WTC11 (cell line): ENCODE data around the gene CDH2. TPM values are rescaled to one million over a fixed set of nuclear protein-coding genes. Genes with fewer than 3 reads are reported as not detected.

Experiments
- ATAC-seq: fragments of 200-7000 bp; cut with Tn5 transposase; 2 replicates; pipeline ENCODE4 v1.10.0; 2021; ENCODE audit warnings: mild to moderate bottlenecking, moderate library complexity
- CTCF ChIA-PET: fragments of 300-600 bp; sonication (Branson Sonifier 250); formaldehyde crosslinking; loops from one replicate; lab custom pipeline; 2021; ENCODE audit warnings: antibody characterized with exemption; lab: Charles Lee
- POLR2A ChIA-PET: fragments of 350-600 bp; sonication (Branson Sonifier 250); formaldehyde crosslinking; loops from one replicate; lab custom pipeline; 2021; ENCODE audit warnings: antibody characterized with exemption; lab: Charles Lee
- DNase-seq: peaks from one replicate; pipeline ENCODE4 v3.0.0; 2021; ENCODE audit warnings: low spot score
- H3K27ac Mint-ChIP-seq: 2 replicates; pipeline ENCODE4 v1.8.0; 2021; ENCODE audit warnings: mixed read lengths
- H3K27me3 Mint-ChIP-seq: 2 replicates; pipeline ENCODE4 v1.8.0; 2021; ENCODE audit warnings: low read depth, mild to moderate bottlenecking, moderate library complexity, mixed read lengths
- H3K36me3 Mint-ChIP-seq: 2 replicates; pipeline ENCODE4 v1.8.0; 2021; ENCODE audit warnings: mixed read lengths
- H3K4me1 Mint-ChIP-seq: 2 replicates; pipeline ENCODE4 v1.8.0; 2022; ENCODE audit warnings: mixed read lengths
- H3K4me3 Mint-ChIP-seq: 2 replicates; pipeline ENCODE4 v1.8.0; 2021; ENCODE audit warnings: mild to moderate bottlenecking, moderate library complexity, mixed read lengths
- H3K9me3 Mint-ChIP-seq: 2 replicates; pipeline ENCODE4 v1.8.0; 2021; ENCODE audit warnings: mixed read lengths
- ATF1 ChIP-seq: sonication (generic); formaldehyde crosslinking; IDR thresholded peaks from 2 replicates; pipeline ENCODE4 v1.8.1; 2023; ENCODE audit warnings: mild to moderate bottlenecking, moderate library complexity, missing genetic modification reagents
- CBFB ChIP-seq: sonication (generic); formaldehyde crosslinking; IDR thresholded peaks from 2 replicates; pipeline ENCODE4 v1.8.1; 2022; ENCODE audit warnings: mild to moderate bottlenecking, low read depth, missing genetic modification reagents
- FOXP1 ChIP-seq: sonication (generic); formaldehyde crosslinking; IDR thresholded peaks from 2 replicates; pipeline ENCODE4 v1.8.0; 2022; ENCODE audit warnings: missing genetic modification reagents, mild to moderate bottlenecking, moderate library complexity, borderline replicate concordance
- HMGA2 ChIP-seq: fragments of 250-450 bp; sonication (Bioruptor Pico); IDR thresholded peaks from 2 replicates; pipeline ENCODE4 v1.4.0; 2021; ENCODE audit warnings: mild to moderate bottlenecking, moderate library complexity
- MYBL2 ChIP-seq: sonication (generic); formaldehyde crosslinking; IDR thresholded peaks from 2 replicates; pipeline ENCODE4 v1.8.1; 2023; ENCODE audit warnings: mild to moderate bottlenecking, moderate library complexity, missing genetic modification reagents
- NR2C2 ChIP-seq: sonication (generic); formaldehyde crosslinking; IDR thresholded peaks from 2 replicates; pipeline ENCODE4 v1.8.0; 2022; ENCODE audit warnings: mild to moderate bottlenecking, missing genetic modification reagents
- NR3C1 ChIP-seq: sonication (generic); formaldehyde crosslinking; conservative IDR thresholded peaks from 2 replicates; pipeline ENCODE4 v1.8.1; 2023; ENCODE audit warnings: low read depth, mild to moderate bottlenecking, missing genetic modification reagents
- SP1 ChIP-seq: sonication (generic); formaldehyde crosslinking; conservative IDR thresholded peaks from 2 replicates; pipeline ENCODE4 v1.8.1; 2022; ENCODE audit warnings: missing genetic modification reagents
- TEAD4 ChIP-seq: sonication (generic); formaldehyde crosslinking; IDR thresholded peaks from 2 replicates; pipeline ENCODE4 v1.8.0; 2022; ENCODE audit warnings: mild to moderate bottlenecking, missing genetic modification reagents
- TP53 ChIP-seq: sonication (generic); formaldehyde crosslinking; IDR thresholded peaks from 2 replicates; pipeline ENCODE4 v1.8.1; 2023; ENCODE audit warnings: mild to moderate bottlenecking, missing genetic modification reagents
- ZNF423 ChIP-seq: fragments of 250-450 bp; sonication (Bioruptor Pico); IDR thresholded peaks from 2 replicates; pipeline ENCODE4 v2.1.2; 2022; ENCODE audit warnings: mild to moderate bottlenecking, moderate library complexity
- total RNA-seq: library from RNA; stranded (reverse); gene quantifications from 3 replicates; pipeline ENCODE4 v1.2.3, GENCODE V29; 2021
- TF ChIP-seq, protein P1 (sequence below): fragments of 200-600 bp; IDR thresholded peaks from 2 replicates; pipeline ENCODE4 v1.8.0; 2022; ENCODE audit warnings: antibody characterized with exemption
- TF ChIP-seq, protein P2 (sequence below): sonication (generic); formaldehyde crosslinking; IDR thresholded peaks from 2 replicates; pipeline ENCODE4 v1.8.1; 2023; ENCODE audit warnings: mild to moderate bottlenecking, missing genetic modification reagents, borderline replicate concordance
- TF ChIP-seq, protein P3 (sequence below): sonication (generic); formaldehyde crosslinking; IDR thresholded peaks from 2 replicates; pipeline ENCODE4 v1.8.1; 2023; ENCODE audit warnings: mild to moderate bottlenecking, missing genetic modification reagents
- TF ChIP-seq, protein P4 (sequence below): fragments of 250-450 bp; sonication (Bioruptor Pico); IDR thresholded peaks from 2 replicates; pipeline ENCODE4 v1.9.0; 2021; ENCODE audit warnings: mild to moderate bottlenecking, borderline replicate concordance
- TF ChIP-seq, protein P5 (sequence below): sonication (generic); formaldehyde crosslinking; IDR thresholded peaks from 2 replicates; pipeline ENCODE4 v1.8.1; 2022; ENCODE audit warnings: missing genetic modification reagents, borderline replicate concordance

CDH2 gene
- total RNA-seq, 1 experiment from 2014 or later, result 17.3 TPM

DNA sequence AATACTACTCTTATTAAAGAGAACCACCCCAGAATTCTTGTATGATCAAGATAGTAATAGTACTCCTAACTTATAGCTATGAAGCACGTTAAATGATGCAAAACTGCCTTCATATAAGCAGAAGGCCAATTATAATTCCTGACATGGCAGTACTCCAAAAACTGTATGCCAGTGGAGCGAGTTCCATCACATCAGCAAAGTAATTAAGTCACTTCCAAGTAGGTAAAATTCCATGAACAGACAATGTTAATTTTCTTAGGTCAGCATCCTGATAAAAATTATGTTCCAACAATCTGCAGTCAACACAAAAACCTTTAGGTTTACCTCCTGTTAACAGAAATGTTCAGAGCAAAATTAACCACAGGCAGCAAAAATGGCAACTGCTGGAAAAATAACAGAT is 136.7 kb downstream of the CDH2 start (continued):
- TF ChIP-seq, protein P1, sequence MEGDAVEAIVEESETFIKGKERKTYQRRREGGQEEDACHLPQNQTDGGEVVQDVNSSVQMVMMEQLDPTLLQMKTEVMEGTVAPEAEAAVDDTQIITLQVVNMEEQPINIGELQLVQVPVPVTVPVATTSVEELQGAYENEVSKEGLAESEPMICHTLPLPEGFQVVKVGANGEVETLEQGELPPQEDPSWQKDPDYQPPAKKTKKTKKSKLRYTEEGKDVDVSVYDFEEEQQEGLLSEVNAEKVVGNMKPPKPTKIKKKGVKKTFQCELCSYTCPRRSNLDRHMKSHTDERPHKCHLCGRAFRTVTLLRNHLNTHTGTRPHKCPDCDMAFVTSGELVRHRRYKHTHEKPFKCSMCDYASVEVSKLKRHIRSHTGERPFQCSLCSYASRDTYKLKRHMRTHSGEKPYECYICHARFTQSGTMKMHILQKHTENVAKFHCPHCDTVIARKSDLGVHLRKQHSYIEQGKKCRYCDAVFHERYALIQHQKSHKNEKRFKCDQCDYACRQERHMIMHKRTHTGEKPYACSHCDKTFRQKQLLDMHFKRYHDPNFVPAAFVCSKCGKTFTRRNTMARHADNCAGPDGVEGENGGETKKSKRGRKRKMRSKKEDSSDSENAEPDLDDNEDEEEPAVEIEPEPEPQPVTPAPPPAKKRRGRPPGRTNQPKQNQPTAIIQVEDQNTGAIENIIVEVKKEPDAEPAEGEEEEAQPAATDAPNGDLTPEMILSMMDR, result no peak
- TF ChIP-seq CBFB (no peak), NR3C1 (CRISPR knock-in tag) (no peak), MYBL2 (no peak), ATF1 (CRISPR knock-in tag) (no peak)
- TF ChIP-seq, protein P2, sequence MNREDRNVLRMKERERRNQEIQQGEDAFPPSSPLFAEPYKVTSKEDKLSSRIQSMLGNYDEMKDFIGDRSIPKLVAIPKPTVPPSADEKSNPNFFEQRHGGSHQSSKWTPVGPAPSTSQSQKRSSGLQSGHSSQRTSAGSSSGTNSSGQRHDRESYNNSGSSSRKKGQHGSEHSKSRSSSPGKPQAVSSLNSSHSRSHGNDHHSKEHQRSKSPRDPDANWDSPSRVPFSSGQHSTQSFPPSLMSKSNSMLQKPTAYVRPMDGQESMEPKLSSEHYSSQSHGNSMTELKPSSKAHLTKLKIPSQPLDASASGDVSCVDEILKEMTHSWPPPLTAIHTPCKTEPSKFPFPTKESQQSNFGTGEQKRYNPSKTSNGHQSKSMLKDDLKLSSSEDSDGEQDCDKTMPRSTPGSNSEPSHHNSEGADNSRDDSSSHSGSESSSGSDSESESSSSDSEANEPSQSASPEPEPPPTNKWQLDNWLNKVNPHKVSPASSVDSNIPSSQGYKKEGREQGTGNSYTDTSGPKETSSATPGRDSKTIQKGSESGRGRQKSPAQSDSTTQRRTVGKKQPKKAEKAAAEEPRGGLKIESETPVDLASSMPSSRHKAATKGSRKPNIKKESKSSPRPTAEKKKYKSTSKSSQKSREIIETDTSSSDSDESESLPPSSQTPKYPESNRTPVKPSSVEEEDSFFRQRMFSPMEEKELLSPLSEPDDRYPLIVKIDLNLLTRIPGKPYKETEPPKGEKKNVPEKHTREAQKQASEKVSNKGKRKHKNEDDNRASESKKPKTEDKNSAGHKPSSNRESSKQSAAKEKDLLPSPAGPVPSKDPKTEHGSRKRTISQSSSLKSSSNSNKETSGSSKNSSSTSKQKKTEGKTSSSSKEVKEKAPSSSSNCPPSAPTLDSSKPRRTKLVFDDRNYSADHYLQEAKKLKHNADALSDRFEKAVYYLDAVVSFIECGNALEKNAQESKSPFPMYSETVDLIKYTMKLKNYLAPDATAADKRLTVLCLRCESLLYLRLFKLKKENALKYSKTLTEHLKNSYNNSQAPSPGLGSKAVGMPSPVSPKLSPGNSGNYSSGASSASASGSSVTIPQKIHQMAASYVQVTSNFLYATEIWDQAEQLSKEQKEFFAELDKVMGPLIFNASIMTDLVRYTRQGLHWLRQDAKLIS (CRISPR knock-in tag), result no peak
- TF ChIP-seq, protein P3, sequence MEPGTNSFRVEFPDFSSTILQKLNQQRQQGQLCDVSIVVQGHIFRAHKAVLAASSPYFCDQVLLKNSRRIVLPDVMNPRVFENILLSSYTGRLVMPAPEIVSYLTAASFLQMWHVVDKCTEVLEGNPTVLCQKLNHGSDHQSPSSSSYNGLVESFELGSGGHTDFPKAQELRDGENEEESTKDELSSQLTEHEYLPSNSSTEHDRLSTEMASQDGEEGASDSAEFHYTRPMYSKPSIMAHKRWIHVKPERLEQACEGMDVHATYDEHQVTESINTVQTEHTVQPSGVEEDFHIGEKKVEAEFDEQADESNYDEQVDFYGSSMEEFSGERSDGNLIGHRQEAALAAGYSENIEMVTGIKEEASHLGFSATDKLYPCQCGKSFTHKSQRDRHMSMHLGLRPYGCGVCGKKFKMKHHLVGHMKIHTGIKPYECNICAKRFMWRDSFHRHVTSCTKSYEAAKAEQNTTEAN, result no peak
- TF ChIP-seq, protein P4, sequence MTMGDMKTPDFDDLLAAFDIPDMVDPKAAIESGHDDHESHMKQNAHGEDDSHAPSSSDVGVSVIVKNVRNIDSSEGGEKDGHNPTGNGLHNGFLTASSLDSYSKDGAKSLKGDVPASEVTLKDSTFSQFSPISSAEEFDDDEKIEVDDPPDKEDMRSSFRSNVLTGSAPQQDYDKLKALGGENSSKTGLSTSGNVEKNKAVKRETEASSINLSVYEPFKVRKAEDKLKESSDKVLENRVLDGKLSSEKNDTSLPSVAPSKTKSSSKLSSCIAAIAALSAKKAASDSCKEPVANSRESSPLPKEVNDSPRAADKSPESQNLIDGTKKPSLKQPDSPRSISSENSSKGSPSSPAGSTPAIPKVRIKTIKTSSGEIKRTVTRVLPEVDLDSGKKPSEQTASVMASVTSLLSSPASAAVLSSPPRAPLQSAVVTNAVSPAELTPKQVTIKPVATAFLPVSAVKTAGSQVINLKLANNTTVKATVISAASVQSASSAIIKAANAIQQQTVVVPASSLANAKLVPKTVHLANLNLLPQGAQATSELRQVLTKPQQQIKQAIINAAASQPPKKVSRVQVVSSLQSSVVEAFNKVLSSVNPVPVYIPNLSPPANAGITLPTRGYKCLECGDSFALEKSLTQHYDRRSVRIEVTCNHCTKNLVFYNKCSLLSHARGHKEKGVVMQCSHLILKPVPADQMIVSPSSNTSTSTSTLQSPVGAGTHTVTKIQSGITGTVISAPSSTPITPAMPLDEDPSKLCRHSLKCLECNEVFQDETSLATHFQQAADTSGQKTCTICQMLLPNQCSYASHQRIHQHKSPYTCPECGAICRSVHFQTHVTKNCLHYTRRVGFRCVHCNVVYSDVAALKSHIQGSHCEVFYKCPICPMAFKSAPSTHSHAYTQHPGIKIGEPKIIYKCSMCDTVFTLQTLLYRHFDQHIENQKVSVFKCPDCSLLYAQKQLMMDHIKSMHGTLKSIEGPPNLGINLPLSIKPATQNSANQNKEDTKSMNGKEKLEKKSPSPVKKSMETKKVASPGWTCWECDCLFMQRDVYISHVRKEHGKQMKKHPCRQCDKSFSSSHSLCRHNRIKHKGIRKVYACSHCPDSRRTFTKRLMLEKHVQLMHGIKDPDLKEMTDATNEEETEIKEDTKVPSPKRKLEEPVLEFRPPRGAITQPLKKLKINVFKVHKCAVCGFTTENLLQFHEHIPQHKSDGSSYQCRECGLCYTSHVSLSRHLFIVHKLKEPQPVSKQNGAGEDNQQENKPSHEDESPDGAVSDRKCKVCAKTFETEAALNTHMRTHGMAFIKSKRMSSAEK (CRISPR knock-in tag), result no peak
- TF ChIP-seq, protein P5, sequence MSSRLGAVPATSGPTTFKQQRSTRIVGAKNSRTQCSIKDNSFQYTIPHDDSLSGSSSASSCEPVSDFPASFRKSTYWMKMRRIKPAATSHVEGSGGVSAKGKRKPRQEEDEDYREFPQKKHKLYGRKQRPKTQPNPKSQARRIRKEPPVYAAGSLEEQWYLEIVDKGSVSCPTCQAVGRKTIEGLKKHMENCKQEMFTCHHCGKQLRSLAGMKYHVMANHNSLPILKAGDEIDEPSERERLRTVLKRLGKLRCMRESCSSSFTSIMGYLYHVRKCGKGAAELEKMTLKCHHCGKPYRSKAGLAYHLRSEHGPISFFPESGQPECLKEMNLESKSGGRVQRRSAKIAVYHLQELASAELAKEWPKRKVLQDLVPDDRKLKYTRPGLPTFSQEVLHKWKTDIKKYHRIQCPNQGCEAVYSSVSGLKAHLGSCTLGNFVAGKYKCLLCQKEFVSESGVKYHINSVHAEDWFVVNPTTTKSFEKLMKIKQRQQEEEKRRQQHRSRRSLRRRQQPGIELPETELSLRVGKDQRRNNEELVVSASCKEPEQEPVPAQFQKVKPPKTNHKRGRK (CRISPR knock-in tag), result no peak

DNA sequence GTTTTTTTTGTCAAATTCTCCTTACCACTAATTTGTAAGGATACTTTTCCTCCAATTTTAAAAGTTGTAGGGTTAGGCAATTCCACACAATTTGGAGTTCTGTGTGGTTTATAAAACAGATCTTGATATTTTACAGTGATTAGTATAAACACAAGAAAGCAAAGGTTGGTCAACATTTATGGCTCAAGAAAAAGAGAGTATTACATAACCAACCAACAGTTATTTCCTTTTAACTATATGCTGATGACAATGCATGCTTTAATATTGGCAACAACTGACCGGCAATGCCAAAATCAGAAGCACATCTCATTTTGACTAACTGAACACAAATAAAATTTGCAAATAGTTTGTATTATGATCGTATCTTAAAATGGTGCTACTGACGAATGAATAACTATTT is 137.2 kb downstream of the CDH2 start:
- no peak for DNase-seq
- peaks cover 30% of the 10 kb centered on the region for H3K4me1 Mint-ChIP-seq
- POLR2A ChIA-PET, result no interaction called here
- no peaks in the 10 kb centered on the region for H3K9me3 Mint-ChIP-seq
- CTCF ChIA-PET, result no interaction called here
- no peaks in the 10 kb centered on the region for H3K27me3 Mint-ChIP-seq
- no peak overlapping the region for H3K4me3 Mint-ChIP-seq
- H3K27ac Mint-ChIP-seq, result no peak overlapping the region
- no peaks in the 10 kb centered on the region for H3K36me3 Mint-ChIP-seq
- ATAC-seq, result no peak
- no peak for TF ChIP-seq TEAD4 (CRISPR knock-in tag)

DNA sequence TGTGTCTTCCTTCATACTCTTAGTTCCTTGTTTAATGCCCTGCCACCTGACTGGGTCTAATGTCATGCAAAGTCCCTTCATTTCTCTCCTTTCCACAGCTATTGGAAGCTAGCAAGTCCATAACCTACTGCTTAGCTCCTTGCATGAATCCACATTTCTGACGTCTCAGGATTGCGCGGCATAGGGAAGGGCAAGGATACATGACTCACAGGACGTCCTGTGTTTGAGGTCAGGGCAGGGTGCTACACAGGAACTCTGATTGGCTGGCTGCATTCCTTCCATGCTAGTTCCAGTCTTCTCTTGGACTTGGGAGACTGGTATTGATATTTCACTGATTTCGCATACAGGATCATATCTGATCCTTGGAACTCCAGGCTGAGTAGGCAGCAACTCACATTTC is 137.9 kb downstream of the CDH2 start:
- Mint-ChIP-seq H3K27ac (no peak overlapping the region), H3K4me1 (peaks cover 32% of the 10 kb centered on the region), H3K4me3 (no peak overlapping the region), H3K36me3 (no peaks in the 10 kb centered on the region), H3K27me3 (no peaks in the 10 kb centered on the region), H3K9me3 (no peaks in the 10 kb centered on the region)
- ATAC-seq (peak; percentile 22; the same call in 1 of the 2 replicates), DNase-seq (no peak)
- ChIA-PET CTCF (no interaction called here), POLR2A (no interaction called here)
- TF ChIP-seq NR2C2 (CRISPR knock-in tag) (no peak), TP53 (CRISPR knock-in tag) (no peak), CBFB (no peak), HMGA2 (no peak), FOXP1 (CRISPR knock-in tag) (no peak), ZNF423 (CRISPR knock-in tag) (no peak), SP1 (CRISPR knock-in tag) (no peak)
